Measurements from ENCODE around the gene RPS5. TPM values are rescaled to one million over a fixed set of nuclear protein-coding genes. Genes with fewer than 3 reads are reported as not detected.

RPS5 gene
- total RNA-seq, 1 experiment from 2014 or later: 1,400 TPM

DNA sequence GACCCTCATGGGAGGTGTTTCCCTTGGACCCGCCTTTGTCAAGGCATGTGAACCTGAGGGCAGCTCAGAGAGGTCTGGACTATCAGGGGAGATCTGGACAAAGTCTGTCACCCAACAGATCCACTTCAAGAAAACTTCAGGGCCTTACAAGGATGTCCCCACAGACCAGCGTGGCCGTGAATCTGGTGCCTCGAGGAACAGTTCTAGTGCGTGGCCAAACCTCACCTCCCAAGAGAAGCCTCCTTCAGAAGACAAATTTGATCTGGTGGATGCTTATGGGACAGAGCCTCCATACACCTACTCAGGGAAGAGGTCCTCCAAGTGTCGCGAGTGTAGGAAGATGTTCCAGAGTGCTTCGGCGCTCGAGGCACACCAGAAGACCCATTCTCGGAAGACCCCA is 48.7 kb upstream of the RPS5 start:
- peaks cover 14 to 34% (median 24%) of the 10 kb centered on the region in 3 experiments; a peak in 6 of 7 replicates for H3K36me3 Mint-ChIP-seq (ENCODE audit: insufficient read depth in 1 of 3, low read depth in 3 of 3)

More for the DNA sequence above, 48.7 kb upstream of the RPS5 start:
- Histone ChIP-seq H2BK5ac (ENCODE audit: insufficient read length, low read length) (no peak overlapping the region), H2BK120ac (ENCODE audit: low read depth, low read length, poor library complexity, severe bottlenecking) (no peak overlapping the region), H3K23ac (ENCODE audit: insufficient read length, low read depth, low read length) (no peak overlapping the region), H4K8ac (replicated peaks; ENCODE audit: insufficient read length, low read depth, low read length) (no peak overlapping the region), H2AK5ac (ENCODE audit: insufficient read length, low read length) (no peak overlapping the region), H4K5ac (ENCODE audit: insufficient read length, low read depth, low read length) (no peak overlapping the region), H2BK20ac (ENCODE audit: low read depth, low read length, poor library complexity, severe bottlenecking) (no peak overlapping the region), H3T11ph (ENCODE audit: low read length) (no peak overlapping the region), H3K14ac (ENCODE audit: insufficient read depth, low read length) (no peak overlapping the region), H3K56ac (ENCODE audit: insufficient read length, low read depth, low read length) (no peak overlapping the region), H2BK15ac (ENCODE audit: low read depth, low read length) (no peak overlapping the region), H3K79me1 (ENCODE audit: insufficient read depth, low read depth, low read length, poor library complexity, severe bottlenecking) (no peaks in the 10 kb centered on the region), H3K4ac (ENCODE audit: low read depth, low read length) (no peak overlapping the region), H3K4me1 (ENCODE audit: insufficient read depth, low read length) (no peaks in the 10 kb centered on the region), H3K27ac (ENCODE audit: insufficient read length, low read depth, low read length) (no peak overlapping the region), H2AFZ (ENCODE audit: low read length) (no peak overlapping the region), H3K4me2 (ENCODE audit: insufficient read depth, insufficient read length, low read length) (no peak overlapping the region), H4K91ac (ENCODE audit: insufficient read length, low read depth, low read length) (no peak overlapping the region), H3K9me3 (ENCODE audit: control insufficient read depth, low read depth, low read length) (no peaks in the 10 kb centered on the region), H3K18ac (ENCODE audit: insufficient read length, low read depth, low read length) (no peak overlapping the region), H3K23me2 (ENCODE audit: insufficient read length, low read depth, low read length, poor library complexity, severe bottlenecking) (no peaks in the 10 kb centered on the region), H4K20me1 (ENCODE audit: control insufficient read depth, insufficient read depth, insufficient read length) (no peaks in the 10 kb centered on the region), H3K79me2 (ENCODE audit: insufficient read depth, low read length) (no peaks in the 10 kb centered on the region), H3K9ac (ENCODE audit: extremely low read depth, insufficient read length, low read length) (no peak overlapping the region), H2BK12ac (ENCODE audit: insufficient read length, low read depth, low read length) (no peak overlapping the region), H3K27me3 (ENCODE audit: insufficient read depth, low read length) (no peaks in the 10 kb centered on the region)
- Mint-ChIP-seq H3K27ac (no peak overlapping the region), H3K4me3 (no peak overlapping the region), H3K9me3 (no peaks in the 10 kb centered on the region; a peak in 1 of 5 replicates), H3K4me1 (no peaks in the 10 kb centered on the region), H3K27me3 (ENCODE audit: low read depth) (no peaks in the 10 kb centered on the region)
- DNase-seq: no peak
- WGBS (ENCODE audit: extremely low coverage, insufficient read length, low lambda C conversion rate): no CpG with 5 or more reads among the region's 11 CpGs
- TF ChIP-seq, protein P1, sequence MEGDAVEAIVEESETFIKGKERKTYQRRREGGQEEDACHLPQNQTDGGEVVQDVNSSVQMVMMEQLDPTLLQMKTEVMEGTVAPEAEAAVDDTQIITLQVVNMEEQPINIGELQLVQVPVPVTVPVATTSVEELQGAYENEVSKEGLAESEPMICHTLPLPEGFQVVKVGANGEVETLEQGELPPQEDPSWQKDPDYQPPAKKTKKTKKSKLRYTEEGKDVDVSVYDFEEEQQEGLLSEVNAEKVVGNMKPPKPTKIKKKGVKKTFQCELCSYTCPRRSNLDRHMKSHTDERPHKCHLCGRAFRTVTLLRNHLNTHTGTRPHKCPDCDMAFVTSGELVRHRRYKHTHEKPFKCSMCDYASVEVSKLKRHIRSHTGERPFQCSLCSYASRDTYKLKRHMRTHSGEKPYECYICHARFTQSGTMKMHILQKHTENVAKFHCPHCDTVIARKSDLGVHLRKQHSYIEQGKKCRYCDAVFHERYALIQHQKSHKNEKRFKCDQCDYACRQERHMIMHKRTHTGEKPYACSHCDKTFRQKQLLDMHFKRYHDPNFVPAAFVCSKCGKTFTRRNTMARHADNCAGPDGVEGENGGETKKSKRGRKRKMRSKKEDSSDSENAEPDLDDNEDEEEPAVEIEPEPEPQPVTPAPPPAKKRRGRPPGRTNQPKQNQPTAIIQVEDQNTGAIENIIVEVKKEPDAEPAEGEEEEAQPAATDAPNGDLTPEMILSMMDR (conservative IDR thresholded peaks at IDR 0.05): no peak

Measured in H9 (cell line).